Measurements from ENCODE around the gene SUMF1.

Gene SUMF1

GRCh38 chr3:4462369-4463040 is 4.6 kb downstream of the SUMF1 start:
- TF ChIP-seq FOXP2 (optimal IDR thresholded peaks at IDR 0.05; ENCODE audit: borderline replicate concordance, extremely low read depth, extremely low read length, insufficient read depth) (no peak), SIN3A (IDR thresholded peaks at IDR 0.05; ENCODE audit: borderline replicate concordance, insufficient read depth, low read length) (no peak), REST (IDR thresholded peaks at IDR 0.05; ENCODE audit: insufficient read depth in 1 of 2, low read depth in 2 of 2, low read length in 2 of 2) (no peak), TAF1 (IDR thresholded peaks at IDR 0.05; ENCODE audit: borderline replicate concordance, insufficient read depth, low read length) (no peak), POLR2AphosphoS5 (IDR thresholded peaks at IDR 0.05; ENCODE audit: low read depth, low read length) (no peak)

- TF ChIP-seq POLR2AphosphoS5 (IDR thresholded peaks at IDR 0.05; ENCODE audit: low read depth, low read length) = no peak
Observed at GRCh38 chr3:4461468-4462090, 5.5 kb downstream of the SUMF1 start.

GRCh38 chr3:4460334-4460733 is 6.7 kb downstream of the SUMF1 start:
- TF ChIP-seq FOXP2 (optimal IDR thresholded peaks at IDR 0.05; ENCODE audit: borderline replicate concordance, extremely low read depth, extremely low read length, insufficient read depth) (no peak), POLR2AphosphoS5 (IDR thresholded peaks at IDR 0.05; ENCODE audit: low read depth, low read length) (no peak), SIN3A (IDR thresholded peaks at IDR 0.05; ENCODE audit: borderline replicate concordance, insufficient read depth, low read length) (no peak), REST (IDR thresholded peaks at IDR 0.05; ENCODE audit: insufficient read depth in 1 of 2, low read depth in 2 of 2, low read length in 2 of 2) (no peak), TAF1 (IDR thresholded peaks at IDR 0.05; ENCODE audit: borderline replicate concordance, insufficient read depth, low read length) (no peak)

- no peak for TF ChIP-seq FOXP2 (optimal IDR thresholded peaks at IDR 0.05; ENCODE audit: borderline replicate concordance, extremely low read depth, extremely low read length, insufficient read depth)
- no peak for TF ChIP-seq SIN3A (IDR thresholded peaks at IDR 0.05; ENCODE audit: borderline replicate concordance, insufficient read depth, low read length)
- no peak for TF ChIP-seq POLR2AphosphoS5 (IDR thresholded peaks at IDR 0.05; ENCODE audit: low read depth, low read length)
- no peak for TF ChIP-seq REST (IDR thresholded peaks at IDR 0.05; ENCODE audit: insufficient read depth in 1 of 2, low read depth in 2 of 2, low read length in 2 of 2)
- TF ChIP-seq TAF1 (IDR thresholded peaks at IDR 0.05; ENCODE audit: borderline replicate concordance, insufficient read depth, low read length) = no peak
Observed at GRCh38 chr3:4458961-4459360, 8.1 kb downstream of the SUMF1 start.

- TF ChIP-seq TAF1 (IDR thresholded peaks at IDR 0.05; ENCODE audit: borderline replicate concordance, insufficient read depth, low read length) = no peak
Observed at GRCh38 chr3:4454142-4454541, 12.9 kb downstream of the SUMF1 start.

- no peak for TF ChIP-seq REST (IDR thresholded peaks at IDR 0.05; ENCODE audit: insufficient read depth in 1 of 2, low read depth in 2 of 2, low read length in 2 of 2)
- TF ChIP-seq TAF1 (IDR thresholded peaks at IDR 0.05; ENCODE audit: borderline replicate concordance, insufficient read depth, low read length) = no peak
- TF ChIP-seq SIN3A (IDR thresholded peaks at IDR 0.05; ENCODE audit: borderline replicate concordance, insufficient read depth, low read length) = no peak
- no peak for TF ChIP-seq FOXP2 (optimal IDR thresholded peaks at IDR 0.05; ENCODE audit: borderline replicate concordance, extremely low read depth, extremely low read length, insufficient read depth)
- TF ChIP-seq POLR2AphosphoS5 (IDR thresholded peaks at IDR 0.05; ENCODE audit: low read depth, low read length) = no peak
Observed at GRCh38 chr3:4449043-4449805, 17.8 kb downstream of the SUMF1 start.

All from PFSK-1 (cell line).